Measurements from ENCODE around the gene TSC22D2.

The TSC22D2 gene

DNA sequence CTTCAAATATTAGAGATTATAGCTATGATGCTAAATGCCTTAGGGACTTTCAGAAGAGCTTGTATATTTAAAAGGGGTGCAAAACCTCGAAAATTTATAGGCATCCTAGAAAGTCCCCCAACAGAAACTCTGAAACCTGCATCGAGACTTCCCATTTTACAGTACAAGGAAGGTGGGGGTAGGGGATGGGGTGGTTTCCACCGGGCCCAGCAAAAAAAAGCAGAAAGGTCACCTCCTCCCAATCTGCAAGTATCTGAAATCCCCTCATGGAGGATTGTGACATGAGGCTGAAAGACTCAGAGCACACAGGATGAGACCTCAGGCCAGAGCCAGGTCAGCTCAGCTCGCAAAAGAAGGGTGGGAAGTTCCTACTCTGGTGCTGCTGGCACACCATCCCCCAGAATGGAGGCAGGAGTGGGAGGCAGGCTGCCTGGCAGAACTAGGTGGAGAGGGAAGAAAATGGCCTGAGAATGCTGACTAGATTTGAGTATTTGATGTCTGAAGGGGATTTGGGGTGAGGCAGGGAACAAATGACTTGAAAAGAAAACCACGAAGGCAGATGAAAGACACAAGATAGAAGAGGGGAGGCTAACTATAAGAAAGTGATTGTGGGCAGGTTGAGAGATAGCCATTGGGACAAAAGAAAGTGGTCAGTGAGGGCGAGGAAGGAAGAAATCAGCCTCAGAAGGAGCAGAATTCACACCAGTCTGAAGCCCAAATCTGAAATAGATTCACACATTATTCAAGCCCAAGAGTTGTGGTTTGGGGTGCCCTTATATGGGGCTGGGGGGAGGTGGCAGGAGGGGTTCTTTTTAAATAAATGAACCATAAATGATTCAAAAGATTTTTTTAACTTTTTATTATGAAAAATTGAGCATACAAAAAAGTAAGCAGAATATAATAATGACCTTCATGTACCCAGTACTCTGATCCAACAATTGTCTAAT lies 22.5 kb upstream of the TSC22D2 start:
- no peak overlapping the region; the same call in 1 of the 2 replicates for H3K4me3 ChIP-seq (ENCODE audit: low read depth, low read length)
- DNase-seq (ENCODE audit: low read depth) = no peak
- no peak for TF ChIP-seq CTCF (IDR thresholded peaks at IDR 0.05; ENCODE audit: low read depth, low read length, missing control alignments)

DNA sequence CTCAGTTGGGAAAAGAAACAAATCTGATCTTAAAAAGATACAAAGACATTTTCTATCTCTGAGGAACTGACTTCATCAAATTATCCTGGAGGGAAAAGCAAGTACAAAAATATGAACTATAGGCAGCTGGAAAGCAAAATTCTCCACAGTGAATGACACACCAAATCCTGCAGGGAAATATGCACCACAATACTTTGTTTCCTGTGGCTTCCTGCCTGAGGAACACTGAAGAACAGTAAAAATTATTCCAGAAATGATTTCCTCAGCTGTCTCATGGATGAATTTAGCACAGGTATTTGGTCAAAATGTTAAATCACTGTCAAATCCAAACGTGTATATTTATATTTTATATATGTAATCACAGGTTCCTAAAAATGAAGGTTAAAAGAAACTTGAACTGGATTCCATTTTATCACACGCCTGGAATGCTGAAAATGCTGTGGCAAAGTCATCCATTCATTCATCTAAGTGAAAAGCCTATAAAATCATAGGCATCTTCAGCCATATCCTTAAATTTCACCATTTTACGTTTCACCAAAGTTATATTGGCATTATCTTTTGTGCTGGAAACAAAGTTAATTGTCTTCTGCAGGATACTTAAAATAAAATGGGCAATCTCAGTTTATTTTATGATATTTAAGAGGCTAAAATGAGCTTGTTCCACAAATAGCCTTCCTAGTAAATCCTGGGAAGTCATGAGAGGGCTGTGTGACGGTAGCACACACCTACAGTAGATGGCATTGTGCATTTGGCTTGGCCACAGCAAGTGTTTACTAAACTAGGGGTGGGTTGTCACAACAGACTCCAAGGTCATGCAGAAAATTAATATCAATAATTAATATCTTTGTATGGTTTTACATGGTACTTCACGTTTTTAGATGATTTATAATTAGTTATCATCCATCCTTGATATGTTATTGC lies 19.3 kb upstream of the TSC22D2 start:
- no peak for DNase-seq (ENCODE audit: low read depth)
- no peak for TF ChIP-seq CTCF (IDR thresholded peaks at IDR 0.05; ENCODE audit: low read depth, low read length, missing control alignments)
- H3K4me3 ChIP-seq (ENCODE audit: low read depth, low read length) = no peak overlapping the region

DNA sequence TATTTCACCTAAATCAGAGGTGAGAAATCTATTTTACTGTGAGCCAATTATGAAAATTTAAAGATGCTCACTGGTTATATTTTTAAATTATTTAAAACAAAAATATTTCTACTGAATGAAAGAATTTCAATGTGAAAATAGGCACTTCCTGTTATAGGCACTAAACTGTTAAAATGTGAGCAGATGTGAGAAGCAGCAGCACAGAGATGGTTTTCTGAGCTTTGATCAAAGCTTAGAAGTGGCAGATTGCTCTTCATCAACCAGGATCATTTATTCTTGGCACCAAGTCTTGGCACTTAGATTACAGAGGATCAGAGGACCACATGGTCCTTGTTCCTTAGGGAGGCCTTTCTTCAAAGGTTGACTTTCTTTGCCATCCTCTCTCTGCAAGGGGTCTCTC lies 18.0 kb upstream of the TSC22D2 start:
- H3K4me3 ChIP-seq (ENCODE audit: low read depth, low read length) = no peak overlapping the region
- TF ChIP-seq CTCF (IDR thresholded peaks at IDR 0.05; ENCODE audit: low read depth, low read length, missing control alignments) = no peak
- no peak for DNase-seq (ENCODE audit: low read depth)

DNA sequence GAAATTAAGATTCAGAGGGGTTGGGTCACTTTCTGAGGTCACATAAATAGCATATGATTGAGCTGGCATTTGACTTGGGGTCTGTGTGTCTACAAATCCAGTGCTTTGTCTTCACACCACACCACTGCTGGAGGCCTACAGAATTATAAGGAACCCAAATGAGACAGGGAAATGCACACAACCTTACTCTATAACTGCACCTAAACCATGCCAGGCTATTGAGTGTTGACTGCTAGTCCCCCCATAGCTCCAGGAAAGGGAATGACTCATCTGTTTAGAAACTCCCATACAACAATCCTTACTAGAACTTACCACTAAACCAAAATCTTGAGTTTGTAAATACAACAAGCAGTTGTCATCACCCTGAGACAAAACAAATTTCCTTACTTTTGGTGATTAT lies 16.9 kb upstream of the TSC22D2 start:
- no peak overlapping the region for H3K4me3 ChIP-seq (ENCODE audit: low read depth, low read length)
- TF ChIP-seq CTCF (IDR thresholded peaks at IDR 0.05; ENCODE audit: low read depth, low read length, missing control alignments) = no peak
- DNase-seq (ENCODE audit: low read depth) = no peak

DNA sequence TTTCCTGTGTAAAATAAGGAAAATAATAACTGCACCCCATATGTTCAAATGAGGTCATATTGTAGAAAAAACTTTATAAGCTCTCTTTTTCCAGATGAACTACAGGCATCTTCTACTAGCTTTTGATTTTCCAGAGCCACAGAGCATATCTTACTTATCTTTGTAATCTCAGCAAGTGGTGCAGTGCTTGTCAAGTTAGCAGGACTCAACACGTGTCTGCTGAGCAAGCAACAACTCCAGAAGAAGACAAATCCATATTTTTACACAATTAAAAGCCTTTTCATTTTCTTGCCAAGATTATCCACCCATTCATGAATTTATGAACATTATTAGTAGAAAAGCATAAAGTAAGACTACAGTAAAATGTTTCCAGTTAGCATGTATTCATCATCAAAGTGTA lies 14.4 kb upstream of the TSC22D2 start:
- no peak for DNase-seq (ENCODE audit: low read depth)
- no peak overlapping the region for H3K4me3 ChIP-seq (ENCODE audit: low read depth, low read length)
- TF ChIP-seq CTCF (IDR thresholded peaks at IDR 0.05; ENCODE audit: low read depth, low read length, missing control alignments) = no peak

DNA sequence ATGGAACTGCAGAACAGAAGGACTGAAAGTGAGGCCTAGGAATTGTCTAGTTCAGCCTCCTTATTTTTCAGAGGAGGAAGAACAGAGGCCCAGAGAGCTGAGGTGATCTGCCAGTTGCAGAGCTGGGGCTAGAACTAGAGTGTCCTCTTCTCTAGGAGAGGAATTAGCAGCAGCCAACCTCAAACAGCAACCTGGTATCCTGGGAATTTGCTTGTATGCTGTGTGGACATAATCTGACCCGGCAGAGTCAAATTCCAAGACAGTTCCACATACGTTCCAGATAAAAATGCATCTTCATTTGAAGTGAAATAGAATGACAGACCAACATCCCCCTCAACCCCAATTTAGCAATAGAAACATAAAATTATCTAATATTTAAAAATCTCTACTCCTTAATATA lies 13.5 kb upstream of the TSC22D2 start:
- H3K4me3 ChIP-seq (ENCODE audit: low read depth, low read length) = no peak overlapping the region
- TF ChIP-seq CTCF (IDR thresholded peaks at IDR 0.05; ENCODE audit: low read depth, low read length, missing control alignments) = no peak
- DNase-seq (ENCODE audit: low read depth) = no peak

Data from GM12864 (cell line).